Activated naive CD8-positive, alpha-beta T cell treated with anti-CD3 and anti-CD28 coated beads, Interleukin-2, amount 10 ng/mL, durations not matched to agents 7 days and 5 days (primary cell): ENCODE measurements around the gene SH2D3A. TPM values are rescaled to one million over a fixed set of nuclear protein-coding genes. Genes with fewer than 3 reads are reported as not detected.

Source experiments
- ATAC-seq: fragments of 150-1000 bp; cut with Tn5 transposase; one replicate; pipeline ENCODE4 v1.10.0; 2021; ENCODE audit warnings: low read depth, moderate library complexity
- POLR2A ChIA-PET: fragments of 350-600 bp; sonication (Branson Sonifier 250); formaldehyde crosslinking; loops from one replicate; lab custom pipeline; 2021; ENCODE audit warnings: antibody characterized with exemption; lab: Charles Lee
- DNase-seq: peaks from one replicate; pipeline ENCODE4 v3.0.0; 2021
- H3K27ac Mint-ChIP-seq: one replicate; pipeline ENCODE4 v1.8.0; 2022; ENCODE audit warnings: mild to moderate bottlenecking, mixed read lengths
- H3K27me3 Mint-ChIP-seq: one replicate; pipeline ENCODE4 v1.8.0; 2022; ENCODE audit warnings: mild to moderate bottlenecking, moderate library complexity, mixed read lengths
- H3K36me3 Mint-ChIP-seq: one replicate; pipeline ENCODE4 v1.8.0; 2021; ENCODE audit warnings: mild to moderate bottlenecking, mixed read lengths
- H3K4me1 Mint-ChIP-seq: one replicate; pipeline ENCODE4 v1.8.0; 2021; ENCODE audit warnings: mixed read lengths
- H3K4me3 Mint-ChIP-seq: one replicate; pipeline ENCODE4 v1.8.0; 2022; ENCODE audit warnings: mild to moderate bottlenecking, moderate library complexity, mixed read lengths
- H3K9me3 Mint-ChIP-seq: one replicate; pipeline ENCODE4 v1.8.0; 2021; ENCODE audit warnings: mixed read lengths
- total RNA-seq, 2 experiments: library from RNA; stranded (reverse); gene quantifications; one replicate each; pipeline ENCODE4 v1.2.3, GENCODE V29; 2021

Gene SH2D3A
- total RNA-seq, 2 experiments from 2014 or later: 35.5 to 35.7 TPM

DNA sequence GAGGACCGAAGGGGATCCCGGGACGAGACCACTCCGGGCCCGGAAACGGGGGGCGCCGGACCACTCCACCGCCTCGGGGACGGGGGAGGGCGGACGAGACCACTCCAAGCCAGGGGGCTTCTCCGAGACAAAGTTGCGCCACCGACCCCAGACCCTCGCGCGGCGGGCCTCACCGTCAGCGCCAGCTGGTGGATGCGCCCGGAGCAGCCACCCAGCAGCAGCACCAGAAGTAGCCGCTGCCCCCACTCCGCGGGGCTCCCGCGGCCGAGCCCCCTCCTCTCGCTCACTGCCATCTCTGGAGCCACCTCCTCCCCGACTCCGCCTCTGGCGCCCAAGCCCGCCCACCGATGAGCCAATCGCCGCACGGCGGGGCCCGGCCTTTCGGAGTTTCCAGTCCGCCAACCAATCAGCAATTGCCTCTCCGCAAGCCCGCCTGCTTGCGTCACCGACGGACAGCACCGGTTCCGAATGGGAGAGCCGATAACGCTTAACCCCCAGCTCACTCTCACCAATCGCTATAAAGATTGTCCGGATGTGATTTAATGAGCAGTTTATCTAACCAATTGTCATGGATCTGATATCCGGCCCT is 29.9 kb downstream of the SH2D3A start, which contains the start of gene GPR108:
Gene GPR108 (minus strand): TSS at position 297 of the 589 bp plus-strand sequence. CDS start 4 bp downstream, at position 293.
- POLR2A ChIA-PET: interaction anchor here (0.7 to 4.3 kb wide), 18 partner anchors 24 to 364 kb away, joined by 3 to 23 read pairs (median 8); partner anchors contain the start of genes SH2D3A, TNFSF14 and VAV1
- H3K27ac Mint-ChIP-seq: peak within 1 kb of the TSS; percentile 100
- peaks cover 11% of the 10 kb centered on the region for H3K36me3 Mint-ChIP-seq
- DNase-seq (peak; percentile 99), ATAC-seq (peak; percentile 78)
- peaks cover 26% of the 10 kb centered on the region for H3K4me1 Mint-ChIP-seq
- H3K4me3 Mint-ChIP-seq: peak within 1 kb of the TSS; percentile 98
- no peaks in the 10 kb centered on the region for H3K27me3 Mint-ChIP-seq
- no peaks in the 10 kb centered on the region for H3K9me3 Mint-ChIP-seq

GRCh38 chr19:6736917-6737283 is 30.3 kb downstream of the SH2D3A start:
- DNase-seq: no peak
- H3K4me3 Mint-ChIP-seq: peak overlapping the region; percentile 98
- no peaks in the 10 kb centered on the region for H3K27me3 Mint-ChIP-seq
- peaks cover 26% of the 10 kb centered on the region for H3K4me1 Mint-ChIP-seq
- POLR2A ChIA-PET: interaction anchor here (0.6 to 4.3 kb wide), 22 partner anchors 24 to 363 kb away, joined by 3 to 23 read pairs (median 8); partner anchors contain the start of genes KHSRP, SH2D3A, TNFSF14 and TNFSF9
- H3K27ac Mint-ChIP-seq: peak overlapping the region; percentile 100
- no peak for ATAC-seq
- no peaks in the 10 kb centered on the region for H3K9me3 Mint-ChIP-seq
- H3K36me3 Mint-ChIP-seq: peaks cover 14% of the 10 kb centered on the region

GRCh38 chr19:6736169-6736916 is 30.9 kb downstream of the SH2D3A start:
- no peaks in the 10 kb centered on the region for H3K9me3 Mint-ChIP-seq
- peaks cover 15% of the 10 kb centered on the region for H3K36me3 Mint-ChIP-seq
- peak overlapping the region; percentile 100 for H3K27ac Mint-ChIP-seq
- H3K27me3 Mint-ChIP-seq: no peaks in the 10 kb centered on the region
- POLR2A ChIA-PET: interaction anchor here (0.6 to 4.3 kb wide), 19 partner anchors 32 to 363 kb away, joined by 3 to 23 read pairs (median 4); partner anchors contain the start of genes KHSRP, TNFSF14, TNFSF9 and VAV1
- ATAC-seq: peak; percentile 27
- peaks cover 26% of the 10 kb centered on the region for H3K4me1 Mint-ChIP-seq
- DNase-seq: peak; percentile 81
- H3K4me3 Mint-ChIP-seq: peak overlapping the region; percentile 98

DNA sequence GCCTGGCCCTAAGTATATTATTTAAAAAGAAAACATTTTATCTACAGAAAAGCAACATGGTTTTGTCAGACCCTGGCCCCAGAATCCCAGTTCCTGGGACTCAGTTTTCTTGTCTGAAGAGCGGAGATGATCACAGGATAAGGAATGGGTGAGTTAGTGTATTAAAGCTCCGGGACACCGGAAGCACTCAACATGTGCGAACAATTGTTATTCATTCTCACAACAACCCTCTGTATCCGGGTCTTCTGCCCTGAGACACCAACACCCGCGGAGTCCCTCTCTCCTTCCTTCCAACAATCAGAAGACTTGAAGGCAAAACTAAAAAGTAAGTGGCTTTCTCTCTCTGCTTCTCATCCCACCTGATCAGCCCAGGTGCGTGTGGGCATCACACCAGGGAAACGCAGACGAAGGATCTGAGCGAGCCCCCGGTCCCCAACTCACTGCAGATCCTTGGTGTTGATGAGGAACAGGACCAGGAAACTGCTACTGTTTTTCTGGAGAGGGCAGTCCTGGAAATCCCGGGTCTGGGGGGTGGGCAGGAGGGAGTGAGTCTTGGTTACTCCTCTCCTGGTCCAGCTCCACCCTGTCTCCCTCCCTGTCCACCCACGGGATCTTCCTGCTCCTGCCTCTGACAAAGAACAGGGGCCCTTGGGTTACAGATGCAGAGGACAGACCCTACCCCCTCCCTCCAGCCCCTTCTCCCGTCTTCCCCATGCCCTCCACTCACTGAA is 31.9 kb downstream of the SH2D3A start:
- H3K36me3 Mint-ChIP-seq: peaks cover 15% of the 10 kb centered on the region

GRCh38 chr19:6734096-6734696 is 33.0 kb downstream of the SH2D3A start:
- Mint-ChIP-seq H3K36me3 (peaks cover 16% of the 10 kb centered on the region), H3K27ac (no peak overlapping the region), H3K4me1 (peaks cover 21% of the 10 kb centered on the region), H3K4me3 (no peak overlapping the region), H3K9me3 (no peaks in the 10 kb centered on the region), H3K27me3 (no peaks in the 10 kb centered on the region)
- POLR2A ChIA-PET: interaction anchor here (1.0 to 1.2 kb wide), 2 partner anchors 95 to 102 kb away, joined by 3 to 4 read pairs; no protein-coding TSS in a partner anchor
- DNase-seq: no peak
- ATAC-seq: no peak

More for the DNA sequence above, 31.9 kb downstream of the SH2D3A start:
- peaks cover 23% of the 10 kb centered on the region for H3K4me1 Mint-ChIP-seq
- no peaks in the 10 kb centered on the region for H3K9me3 Mint-ChIP-seq
- POLR2A ChIA-PET: interaction anchor here (1.0 to 3.6 kb wide), 9 partner anchors 39 to 205 kb away, joined by 3 to 18 read pairs (median 4); partner anchors contain the start of genes TNFSF14 and TNFSF9
- DNase-seq (no peak), ATAC-seq (no peak)
- H3K27ac Mint-ChIP-seq: peak overlapping the region; percentile 100
- H3K4me3 Mint-ChIP-seq: peak overlapping the region; percentile 98
- no peaks in the 10 kb centered on the region for H3K27me3 Mint-ChIP-seq

DNA sequence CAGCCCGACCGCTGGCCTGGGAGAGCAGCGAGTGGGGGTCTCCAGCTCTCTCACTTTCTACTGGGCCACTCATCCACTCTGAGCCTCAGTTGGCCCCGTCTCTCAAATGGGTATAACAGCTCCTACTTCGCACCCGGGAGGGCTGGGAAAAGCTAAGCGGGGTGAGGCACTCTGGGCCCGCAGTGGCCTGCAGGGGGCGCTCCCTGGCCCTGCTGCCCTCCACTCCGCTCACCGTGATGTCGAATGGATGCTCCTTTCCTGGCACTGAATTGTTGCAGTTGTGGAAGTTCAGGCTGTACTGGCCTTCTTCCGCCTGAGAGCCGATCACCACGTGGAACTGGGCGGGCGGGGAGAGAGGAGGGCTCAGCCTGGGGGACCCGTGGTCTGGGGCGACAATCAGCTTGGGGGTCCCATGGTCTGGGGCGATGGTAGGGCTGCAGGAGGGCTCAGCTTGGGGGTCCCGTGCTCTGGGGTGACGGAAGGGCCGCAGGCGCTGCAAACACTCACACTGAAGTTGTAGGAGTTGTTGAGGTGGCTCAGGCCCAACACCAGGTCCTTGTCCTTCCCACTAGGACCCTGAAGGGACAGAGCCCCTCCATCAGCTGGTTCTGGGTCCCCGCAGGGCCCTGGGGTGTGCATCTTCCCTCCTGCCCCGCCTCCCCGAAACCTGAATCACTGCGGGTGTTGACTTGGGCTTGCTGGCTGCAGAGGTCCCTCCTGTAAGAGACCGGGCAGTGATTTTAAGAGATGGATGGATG is 33.7 kb downstream of the SH2D3A start:
- DNase-seq (no peak), ATAC-seq (no peak)
- H3K4me1 Mint-ChIP-seq: peaks cover 15% of the 10 kb centered on the region
- no peak overlapping the region for H3K27ac Mint-ChIP-seq
- H3K36me3 Mint-ChIP-seq: peaks cover 18% of the 10 kb centered on the region
- POLR2A ChIA-PET: no interaction called here
- H3K27me3 Mint-ChIP-seq: no peaks in the 10 kb centered on the region
- H3K4me3 Mint-ChIP-seq: no peak overlapping the region
- no peaks in the 10 kb centered on the region for H3K9me3 Mint-ChIP-seq

GRCh38 chr19:6732803-6733337 is 34.4 kb downstream of the SH2D3A start:
- ATAC-seq (no peak), DNase-seq (no peak)
- POLR2A ChIA-PET: no interaction called here
- Mint-ChIP-seq H3K27ac (peak overlapping the region; percentile 23), H3K4me3 (no peak overlapping the region), H3K9me3 (no peaks in the 10 kb centered on the region), H3K27me3 (no peaks in the 10 kb centered on the region), H3K36me3 (peaks cover 18% of the 10 kb centered on the region), H3K4me1 (peaks cover 14% of the 10 kb centered on the region)

GRCh38 chr19:6731822-6732221 is 35.4 kb downstream of the SH2D3A start:
- Mint-ChIP-seq H3K4me3 (no peak overlapping the region), H3K36me3 (peaks cover 18% of the 10 kb centered on the region), H3K9me3 (no peaks in the 10 kb centered on the region), H3K4me1 (peaks cover 12% of the 10 kb centered on the region), H3K27me3 (no peaks in the 10 kb centered on the region), H3K27ac (no peak overlapping the region)
- DNase-seq (no peak), ATAC-seq (no peak)
- POLR2A ChIA-PET: no interaction called here

DNA sequence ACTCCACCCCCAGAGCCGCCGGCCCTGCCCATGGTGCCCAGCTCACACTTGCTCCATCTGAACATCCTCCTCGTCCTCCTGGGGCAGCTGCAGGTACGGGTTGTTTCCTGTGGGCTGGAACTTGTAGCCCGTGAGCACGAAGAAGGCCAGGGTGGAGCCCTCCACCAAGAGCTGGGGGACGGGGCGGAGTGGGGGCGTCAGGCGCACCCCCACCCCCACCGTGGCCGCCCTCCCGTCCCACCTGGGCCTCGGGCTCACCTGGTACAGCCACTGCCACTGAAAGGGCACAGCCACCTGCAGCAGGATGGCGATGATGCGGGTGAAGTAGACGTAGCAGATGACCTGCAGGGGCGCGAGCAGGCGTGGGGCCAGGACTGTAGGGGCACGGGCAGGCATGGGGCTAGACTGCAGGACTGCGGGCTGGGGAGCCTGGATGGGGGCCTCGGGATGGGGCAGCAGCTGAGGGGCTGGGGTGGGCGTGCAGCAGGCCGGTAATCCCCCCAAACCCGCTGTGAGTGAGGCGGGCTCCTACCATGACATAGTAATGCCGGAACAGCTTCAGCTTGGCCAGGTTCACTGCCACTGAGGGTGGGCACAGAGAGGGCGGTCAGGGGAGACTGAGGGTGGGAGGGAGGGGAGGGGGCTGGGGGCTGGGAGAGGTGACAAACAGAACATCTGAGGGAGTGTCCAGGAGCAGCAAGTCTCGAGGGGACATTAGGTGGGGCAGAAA is 36.1 kb downstream of the SH2D3A start:
- Mint-ChIP-seq H3K27ac (no peak overlapping the region), H3K4me1 (peaks cover 11% of the 10 kb centered on the region), H3K36me3 (peaks cover 17% of the 10 kb centered on the region), H3K4me3 (no peak overlapping the region), H3K27me3 (no peaks in the 10 kb centered on the region), H3K9me3 (no peaks in the 10 kb centered on the region)
- POLR2A ChIA-PET: no interaction called here
- no peak for ATAC-seq
- DNase-seq: no peak

- POLR2A ChIA-PET: no interaction called here
- H3K4me1 Mint-ChIP-seq: peaks cover 8% of the 10 kb centered on the region
- no peak overlapping the region for H3K27ac Mint-ChIP-seq
- peaks cover 13% of the 10 kb centered on the region for H3K36me3 Mint-ChIP-seq
- no peak for DNase-seq
- H3K4me3 Mint-ChIP-seq: no peak overlapping the region
- H3K9me3 Mint-ChIP-seq: no peaks in the 10 kb centered on the region
- no peaks in the 10 kb centered on the region for H3K27me3 Mint-ChIP-seq
- peak; percentile 34 for ATAC-seq
Observed at GRCh38 chr19:6730153-6730804, 37.0 kb downstream of the SH2D3A start.

DNA sequence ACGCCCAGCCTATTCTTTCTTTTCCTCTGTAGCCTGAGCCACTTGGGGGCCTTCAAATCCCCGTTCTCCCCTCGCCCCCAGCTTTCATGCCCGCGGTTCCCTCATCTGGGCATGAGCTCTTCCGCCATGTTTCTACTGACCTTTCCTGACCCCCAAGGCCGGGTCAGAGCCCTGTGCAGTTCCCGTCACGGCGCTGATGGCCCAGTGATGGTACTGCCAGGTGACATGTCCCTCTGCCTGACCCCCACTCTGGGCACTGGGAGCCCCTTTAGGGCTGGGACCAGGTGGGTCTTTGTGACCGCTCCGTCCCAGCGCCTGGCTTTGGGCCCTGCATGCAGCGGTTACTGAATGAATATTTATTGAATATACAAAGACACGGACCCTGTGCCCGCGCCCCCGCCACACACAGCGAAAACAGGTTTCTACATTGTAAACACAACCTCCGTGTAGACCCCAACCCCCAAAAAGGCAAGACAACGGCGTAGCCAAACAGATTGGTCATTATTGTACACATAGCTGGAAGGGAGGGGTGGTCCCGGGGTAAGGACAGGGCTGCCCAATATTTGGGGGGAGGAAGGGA is 37.6 kb downstream of the SH2D3A start:
- no peak for DNase-seq
- peaks cover 14% of the 10 kb centered on the region for H3K4me1 Mint-ChIP-seq
- POLR2A ChIA-PET: interaction anchor here (0.6 kb wide), 1 partner anchor 83 kb away, joined by 5 read pairs; no protein-coding TSS in a partner anchor
- H3K9me3 Mint-ChIP-seq: no peaks in the 10 kb centered on the region
- no peaks in the 10 kb centered on the region for H3K27me3 Mint-ChIP-seq
- no peak overlapping the region for H3K27ac Mint-ChIP-seq
- no peak overlapping the region for H3K4me3 Mint-ChIP-seq
- H3K36me3 Mint-ChIP-seq: peaks cover 13% of the 10 kb centered on the region
- no peak for ATAC-seq
